Activated T-cell treated with anti-CD3 and anti-CD28 coated beads for 24 hours (primary cell): ENCODE measurements around the gene TCFL5.

ENCODE experiments used
- DNase-seq: peaks from one replicate; pipeline ENCODE4 v3.0.0-alpha.2; 2020; ENCODE audit warnings: low read depth

Gene TCFL5

DNA sequence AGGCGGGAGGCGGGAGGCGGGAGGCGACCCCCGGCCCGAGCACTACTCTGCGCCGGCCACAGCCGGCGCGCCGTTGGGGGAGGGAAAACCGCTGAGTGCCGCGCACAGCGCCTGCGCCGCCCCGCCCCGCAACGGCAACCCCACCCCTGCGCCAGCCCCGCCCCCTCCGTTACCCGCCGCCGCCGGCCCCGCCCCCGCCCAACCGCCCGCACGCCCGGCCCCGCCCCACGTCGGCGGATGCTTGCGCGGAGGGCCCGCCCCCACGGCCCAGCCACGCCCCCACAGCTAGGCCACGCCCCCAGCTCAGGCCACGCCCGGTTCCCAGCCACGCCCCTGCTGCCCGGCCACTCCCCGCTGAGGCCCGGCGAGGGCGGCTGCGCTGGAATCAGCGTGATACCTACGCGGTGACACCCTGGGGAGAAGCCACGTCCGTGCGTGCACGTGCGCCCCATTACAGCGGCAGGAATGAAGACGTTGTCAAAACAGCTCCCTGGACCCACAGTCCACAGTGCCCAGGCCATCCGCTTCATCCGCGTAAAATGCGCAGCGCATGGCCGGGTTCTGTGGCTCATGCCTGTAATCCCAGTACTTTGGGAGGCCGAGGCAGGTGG, at the start of gene TCFL5:
Gene TCFL5, minus strand, starts transcription at position 97 of the 611 bp plus-strand sequence. CDS start 152 bp downstream, outside the sequence.
- peak; percentile 91 for DNase-seq

DNA sequence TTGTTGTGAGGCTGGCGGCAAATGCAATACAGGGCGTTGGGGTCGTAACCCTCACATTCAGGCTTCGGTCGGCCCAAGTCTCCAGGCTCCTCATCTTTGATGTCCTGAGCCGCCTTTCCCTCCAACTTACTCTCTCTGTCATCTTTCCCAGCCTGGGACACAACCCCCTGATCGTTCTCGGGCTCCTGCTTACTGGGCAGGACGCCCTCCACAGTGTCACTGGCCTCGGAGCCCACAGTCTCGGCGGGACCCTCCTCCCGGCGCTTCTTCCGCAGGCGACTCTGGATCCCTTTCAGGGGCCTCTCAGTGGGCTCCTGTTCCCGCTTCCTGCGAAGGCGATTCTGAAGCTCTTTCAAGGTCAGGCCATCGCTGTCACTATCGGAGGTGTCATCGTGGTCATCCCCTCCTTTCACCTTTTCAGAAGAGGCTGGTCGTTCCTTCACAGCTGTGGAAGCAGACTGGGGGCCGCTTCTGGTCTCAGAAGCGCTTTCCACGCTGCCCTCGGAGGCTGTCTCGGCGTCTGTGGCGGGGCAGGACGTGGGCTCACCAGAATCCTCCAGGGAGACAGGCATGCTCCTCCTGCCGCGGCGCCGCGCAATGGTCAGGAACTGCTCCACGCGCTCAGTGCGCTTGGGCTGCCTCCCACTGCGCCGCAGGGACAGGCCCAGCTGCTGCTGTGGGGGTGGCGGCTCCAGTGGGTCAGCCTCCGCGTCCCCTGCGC, 49.3 kb upstream of the TCFL5 start:
- no peak for DNase-seq

DNA sequence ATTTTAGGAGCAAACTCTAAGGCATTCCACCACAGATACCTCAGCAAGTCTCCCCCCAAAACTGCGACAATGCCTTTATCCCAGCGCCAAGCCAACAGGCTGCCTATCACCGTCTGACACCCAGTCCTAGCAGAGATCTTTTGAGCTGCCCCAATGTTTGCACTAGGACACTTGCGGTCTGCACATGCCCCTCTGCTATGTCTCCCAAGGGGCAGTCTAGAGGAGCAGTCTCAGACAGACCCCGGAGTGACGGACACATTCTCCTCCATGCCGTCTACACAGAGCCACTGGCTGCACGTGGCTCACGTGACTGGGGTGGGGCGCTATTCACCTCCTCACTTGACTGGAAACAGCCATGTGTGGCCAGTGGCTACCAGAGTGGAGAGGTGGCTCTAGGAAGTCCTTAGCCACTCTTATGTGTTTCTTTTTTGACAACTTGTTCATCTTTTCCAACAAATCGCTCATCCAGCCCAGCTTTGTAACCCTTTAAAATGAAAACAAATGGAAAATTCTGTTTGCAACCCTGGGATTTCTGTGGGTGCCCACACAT, 48.7 kb upstream of the TCFL5 start:
- DNase-seq: no peak

- no peak for DNase-seq
Observed at GRCh38 chr20:62908971-62909791, 47.6 kb upstream of the TCFL5 start.

- DNase-seq: no peak
Observed at GRCh38 chr20:62907384-62908317, 46.0 kb upstream of the TCFL5 start.

- no peak for DNase-seq
Observed at GRCh38 chr20:62906647-62907375, 45.2 kb upstream of the TCFL5 start.

DNA sequence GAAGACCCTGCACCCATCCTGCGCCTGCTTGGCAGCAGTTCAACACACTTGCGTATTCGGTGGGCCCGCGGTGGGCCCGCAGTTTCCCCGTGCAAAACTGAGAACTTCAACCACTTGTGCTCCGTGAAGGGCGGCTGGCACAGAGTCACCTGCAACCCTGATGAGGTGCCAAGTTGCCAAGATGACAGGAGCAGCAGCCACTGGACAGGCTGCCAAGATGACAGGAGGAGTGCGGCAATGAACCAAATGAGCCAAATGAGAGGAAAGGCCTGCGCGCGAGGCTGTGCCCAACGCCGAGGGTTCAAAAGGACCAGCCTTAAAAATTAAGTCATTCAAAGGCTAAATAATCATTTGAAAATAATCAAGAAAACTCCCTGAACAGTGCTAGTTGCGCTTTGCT, 44.6 kb upstream of the TCFL5 start:
- no peak for DNase-seq

GRCh38 chr20:62905536-62906117, 44.0 kb upstream of the TCFL5 start:
- DNase-seq: no peak

GRCh38 chr20:62902926-62903615, 41.4 kb upstream of the TCFL5 start:
- no peak for DNase-seq

DNA sequence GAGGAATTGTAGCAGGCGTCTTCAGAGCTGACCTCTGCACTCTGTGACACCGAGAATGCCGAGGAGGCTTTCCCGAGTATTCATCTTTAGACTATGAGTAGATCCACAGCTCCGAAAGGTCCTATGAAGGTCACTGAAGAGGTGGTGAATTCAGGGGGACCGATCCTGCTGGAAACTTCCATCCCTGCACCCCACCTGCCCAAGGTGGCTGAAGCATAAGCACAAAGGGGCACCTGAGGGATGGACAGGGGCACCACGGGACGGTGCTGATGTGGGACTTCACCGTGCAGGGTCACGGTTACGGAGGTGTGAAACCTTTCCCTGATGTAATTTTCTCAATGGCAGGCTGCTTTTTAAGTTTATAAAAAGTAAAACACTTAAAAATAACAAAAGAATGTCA, 40.3 kb upstream of the TCFL5 start:
- no peak for DNase-seq

DNA sequence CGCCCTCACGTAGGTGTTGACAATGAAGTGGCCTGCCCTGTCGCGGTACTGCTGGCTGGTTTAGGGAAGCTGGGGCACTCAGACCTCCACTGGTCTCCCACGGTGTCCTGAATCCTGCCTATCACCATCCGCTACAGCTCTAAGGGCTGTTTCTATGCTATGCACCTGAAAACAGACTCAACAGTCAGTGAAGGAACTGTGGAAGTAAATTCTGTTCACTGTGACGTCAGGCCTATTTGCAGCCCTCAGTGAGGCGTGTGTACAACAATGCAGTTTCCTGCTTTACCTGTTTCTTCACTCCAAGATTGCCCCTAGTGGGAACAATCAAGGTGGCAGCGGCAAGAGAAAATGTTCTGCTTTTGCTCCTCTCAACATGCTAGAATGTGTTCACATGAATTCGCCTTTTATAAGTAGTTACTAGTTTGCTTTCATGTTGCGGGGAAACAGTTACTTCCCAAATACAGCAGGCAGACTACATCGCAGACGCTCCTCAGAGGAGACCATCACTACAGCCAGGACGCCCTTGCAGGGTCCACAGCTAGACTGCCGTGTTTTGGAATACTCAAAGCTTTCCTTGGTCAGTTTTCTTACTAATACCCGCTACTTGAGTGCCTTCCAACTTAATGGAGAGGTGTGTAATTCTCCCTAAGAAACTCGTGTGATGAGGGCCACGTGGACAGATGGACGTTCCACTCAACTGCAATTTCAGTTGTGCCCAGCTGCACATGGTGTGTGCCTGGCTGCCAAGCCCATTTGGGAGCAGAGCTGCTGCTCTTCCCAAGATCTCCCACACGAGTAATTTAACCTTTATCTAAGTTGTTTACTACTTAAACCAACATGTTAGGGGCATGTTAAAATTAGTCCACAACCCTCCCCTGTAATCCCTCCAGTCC, 39.3 kb upstream of the TCFL5 start:
- DNase-seq: no peak

- peak; percentile 68 for DNase-seq
Observed at GRCh38 chr20:62900052-62900691, 38.5 kb upstream of the TCFL5 start.

GRCh38 chr20:62899633-62900051, 38.0 kb upstream of the TCFL5 start:
- DNase-seq: no peak

GRCh38 chr20:62898970-62899632, 37.5 kb upstream of the TCFL5 start:
- no peak for DNase-seq

DNA sequence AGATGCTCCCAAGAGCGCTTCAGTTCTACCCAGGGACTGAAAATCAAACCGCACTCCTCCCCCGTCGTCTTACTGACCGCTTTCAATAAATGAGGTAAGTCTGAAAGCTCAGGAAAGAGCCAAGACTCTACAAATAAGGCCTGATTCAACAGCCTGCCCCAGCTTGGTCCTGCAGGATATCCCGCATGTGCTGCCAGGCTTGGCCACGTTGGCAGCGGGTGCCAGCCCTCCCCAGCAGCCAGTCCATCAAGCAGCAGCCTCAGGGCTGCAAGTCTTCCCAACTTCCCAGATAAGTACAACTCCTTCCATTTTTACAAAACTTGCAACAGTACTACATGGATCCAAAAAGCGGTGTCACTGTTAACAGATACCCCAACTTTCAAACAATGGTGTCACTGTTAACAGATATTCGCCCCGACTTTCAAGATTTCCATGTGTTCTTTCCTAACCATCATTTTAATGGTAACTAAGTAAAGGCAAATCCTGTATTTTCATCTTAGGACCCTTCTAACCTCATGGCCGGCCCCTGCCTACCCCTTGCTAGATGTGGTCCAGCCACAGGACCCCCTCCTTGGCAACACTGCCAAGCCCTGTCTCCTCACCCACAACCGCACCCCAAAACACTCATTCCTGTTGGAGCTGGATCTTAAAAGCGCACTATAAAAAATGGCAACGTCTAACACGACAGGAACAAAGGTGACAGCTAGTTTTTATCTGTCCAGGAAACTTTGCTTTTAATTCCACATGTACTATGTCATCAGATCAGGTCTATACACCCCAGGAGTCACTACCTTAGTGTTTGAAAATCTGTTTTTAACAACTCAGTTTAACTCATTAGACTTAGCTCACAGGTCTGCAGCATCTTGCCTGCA, 36.7 kb upstream of the TCFL5 start:
- DNase-seq: no peak

DNA sequence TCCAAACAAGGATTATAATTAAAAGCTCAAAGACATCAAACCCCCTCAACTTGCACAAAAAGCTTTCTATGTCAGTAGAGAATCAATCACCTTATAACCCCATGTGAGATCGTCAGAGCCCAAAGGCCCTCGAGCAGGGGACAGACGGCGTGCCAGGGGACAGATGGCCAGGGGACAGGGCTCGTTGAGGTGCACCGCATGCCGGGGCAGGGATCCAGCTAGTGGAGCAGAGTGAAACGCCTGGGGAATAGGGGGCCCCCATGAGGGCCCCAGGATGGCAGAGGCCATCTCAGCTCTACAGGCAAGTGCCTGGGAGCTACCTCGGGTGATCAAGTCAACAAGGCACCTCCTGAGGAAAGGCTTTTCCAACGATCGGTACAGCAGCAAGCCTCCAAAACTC, 36.0 kb upstream of the TCFL5 start:
- no peak for DNase-seq

GRCh38 chr20:62896526-62896925, 34.9 kb upstream of the TCFL5 start:
- no peak for DNase-seq
